Omental fat pad (tissue), 4 donors: ENCODE results near the gene CYLD. TPM values are rescaled to one million over a fixed set of nuclear protein-coding genes. Genes with fewer than 3 reads are reported as not detected.

Source experiments
- ATAC-seq: fragments of 150-250 bp; one replicate; pipeline ENCODE4 v1.9.1; 2016; ENCODE audit warnings: mild to moderate bottlenecking, moderate library complexity; ENCODE audit not compliant: low FRiP score
- DNase-seq: peaks from one replicate; pipeline ENCODE4 v3.0.0-alpha.2; 2019; ENCODE audit warnings: low spot score
- CTCF ChIP-seq, 3 donors: fragments of 450-650 bp; IDR thresholded peaks; one replicate each; pipeline ENCODE4 v1.5.1; 2016 to 2017; ENCODE audit warnings: antibody characterized with exemption in 3 of 3, mild to moderate bottlenecking in 3 of 3, moderate library complexity in 2 of 3
- total RNA-seq, 4 donors: library from RNA; depleted of rRNA; stranded (reverse); fragments of >200 nt; gene quantifications; one replicate each; pipeline ENCODE4 v1.1.0, GENCODE V29; 2016

The CYLD gene
- total RNA-seq, 4 donors from 2014 or later: 20.5 to 51.1 (median 36.6) TPM

- no peak for DNase-seq
- no peak for ATAC-seq
- no peak for TF ChIP-seq CTCF (IDR thresholded peaks at IDR 0.05)
Measured at GRCh38 chr16:50718761-50719400, 23.0 kb upstream of the CYLD start.

GRCh38 chr16:50719401-50720337, 22.2 kb upstream of the CYLD start:
- DNase-seq: no peak
- ATAC-seq: no peak
- no peak for TF ChIP-seq CTCF (IDR thresholded peaks at IDR 0.05)

DNA sequence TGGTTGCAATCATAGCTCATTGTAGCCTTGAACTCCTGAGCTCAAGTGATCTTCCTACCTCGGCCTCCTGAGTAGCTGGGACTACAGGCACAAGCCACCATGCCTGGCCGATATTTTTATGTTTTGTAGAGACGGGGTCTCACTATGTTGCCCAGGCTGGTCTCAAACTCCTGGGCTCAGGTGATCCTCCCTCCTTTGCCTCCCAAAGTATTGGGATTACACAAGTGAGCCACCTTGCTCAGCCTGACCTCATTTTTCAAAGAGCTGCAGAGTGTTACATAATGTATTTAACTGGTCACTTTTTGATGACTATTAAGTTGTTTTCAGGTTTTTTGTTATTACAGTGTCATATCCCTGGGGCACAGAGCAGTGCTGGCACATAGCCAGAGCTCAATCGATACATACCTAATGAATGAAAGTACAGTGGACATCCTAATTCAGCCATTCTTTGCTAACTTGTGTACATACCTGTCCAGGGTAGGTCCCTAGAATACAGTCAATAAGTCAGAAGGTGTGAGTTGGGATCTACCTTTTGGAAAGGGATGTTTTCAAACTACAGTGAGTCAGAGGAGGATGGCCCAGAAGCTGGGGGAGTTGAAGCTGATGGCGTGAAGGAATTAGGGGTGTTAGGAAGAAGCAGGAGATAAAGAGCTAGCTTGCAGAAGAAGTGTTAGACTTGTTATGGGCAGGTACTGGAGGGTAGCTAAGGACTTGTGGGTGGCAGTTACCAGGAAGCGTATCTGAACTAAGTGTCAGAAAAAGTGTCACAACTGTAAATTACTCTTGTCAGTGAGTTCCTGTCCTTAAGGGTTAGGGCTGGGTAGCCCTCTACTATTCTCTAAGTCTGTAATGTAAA, 20.1 kb upstream of the CYLD start:
- no peak for TF ChIP-seq CTCF (IDR thresholded peaks at IDR 0.05)
- ATAC-seq (no peak), DNase-seq (no peak)

GRCh38 chr16:50722405-50722737, 19.5 kb upstream of the CYLD start:
- no peak for TF ChIP-seq CTCF (IDR thresholded peaks at IDR 0.05)
- ATAC-seq: no peak

DNA sequence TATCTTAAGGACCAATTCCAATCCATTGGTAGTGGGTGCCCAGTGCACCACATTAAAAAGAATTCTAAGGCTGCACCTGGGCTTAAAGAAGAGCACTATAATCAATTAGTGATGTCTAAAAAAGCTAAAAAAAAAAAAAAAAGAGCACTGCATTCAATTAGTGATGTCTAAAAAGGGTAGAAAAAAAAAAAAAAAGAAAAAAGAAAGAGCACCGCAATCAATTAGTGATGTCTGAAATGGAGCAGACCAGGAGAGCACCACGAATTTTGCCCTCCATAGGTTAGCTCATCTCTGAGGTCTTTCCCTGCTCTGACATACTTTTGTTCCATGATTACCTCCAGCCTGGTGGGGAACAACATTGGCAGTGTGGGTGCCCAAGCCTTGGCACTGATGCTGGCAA, 18.9 kb upstream of the CYLD start:
- no peak for TF ChIP-seq CTCF (IDR thresholded peaks at IDR 0.05)
- DNase-seq: no peak
- ATAC-seq: no peak

More at GRCh38 chr16:50722405-50722737, 19.5 kb upstream of the CYLD start:
- DNase-seq: no peak

DNA sequence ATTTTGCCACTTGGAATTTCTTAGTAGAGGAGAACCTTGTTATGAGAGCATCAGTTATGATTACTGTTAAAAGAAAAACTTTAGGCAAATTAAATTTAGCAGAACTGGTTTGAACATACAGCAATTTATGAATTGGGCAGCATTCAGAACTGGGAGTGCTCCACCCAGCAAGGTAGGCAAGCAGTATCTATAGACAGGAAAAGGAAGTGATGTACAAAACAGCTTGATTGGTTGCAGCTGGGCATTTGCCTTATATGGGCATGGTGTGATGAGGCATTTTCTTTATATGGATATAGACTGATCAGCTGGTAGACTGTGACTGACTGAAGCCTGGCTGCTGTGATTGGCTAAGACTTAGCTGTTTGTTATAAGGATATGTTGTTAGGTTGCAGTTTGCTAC, 17.6 kb upstream of the CYLD start:
- ATAC-seq (no peak), DNase-seq (no peak)
- TF ChIP-seq CTCF (IDR thresholded peaks at IDR 0.05): no peak
